Measurements from ENCODE around the gene DCP1B.

The DCP1B gene

GRCh38 chr12:2004113-2004929 is at the start of gene DCP1B:
Gene DCP1B (minus strand): TSS chr12:2004457. CDS start chr12:2004431, 26 bp downstream.
- CTCF ChIA-PET, result interaction anchor here (1.3 to 1.5 kb wide), 3 partner anchors 11 to 32 kb away, joined by 3 to 5 read pairs (median 3); no protein-coding TSS in a partner anchor

GRCh38 chr12:2053691-2054090 is 49.4 kb upstream of the DCP1B start:
- ChIA-PET POLR2A (no interaction called here), CTCF (no interaction called here)
- no peak for TF ChIP-seq CTCF (IDR thresholded peaks at IDR 0.05; ENCODE audit: control extremely low read depth, extremely low read depth, low read depth, missing control alignments)
- DNase-seq (ENCODE audit: extremely low spot score), result no peak

More at GRCh38 chr12:2004113-2004929, at the start of gene DCP1B:
- no peak for TF ChIP-seq CTCF (IDR thresholded peaks at IDR 0.05; ENCODE audit: control extremely low read depth, extremely low read depth, low read depth, missing control alignments)
- POLR2A ChIA-PET, result no interaction called here
- DNase-seq (ENCODE audit: extremely low spot score), result peak; percentile 94

- peak; percentile 35 for DNase-seq (ENCODE audit: extremely low spot score)
- POLR2A ChIA-PET, result no interaction called here
- TF ChIP-seq CTCF (IDR thresholded peaks at IDR 0.05; ENCODE audit: control extremely low read depth, extremely low read depth, low read depth, missing control alignments), result no peak
- CTCF ChIA-PET, result no interaction called here
Measured at GRCh38 chr12:2052826-2053678, 48.8 kb upstream of the DCP1B start, which contains the start of gene CACNA1C. Gene CACNA1C (plus strand): TSS chr12:2052987. CDS start chr12:2053563, 576 bp downstream.

- CTCF ChIA-PET, result no interaction called here
Measured at GRCh38 chr12:2051700-2052621, 47.7 kb upstream of the DCP1B start.

GRCh38 chr12:2049604-2050540 is 45.6 kb upstream of the DCP1B start:
- no peak for TF ChIP-seq CTCF (IDR thresholded peaks at IDR 0.05; ENCODE audit: control extremely low read depth, extremely low read depth, low read depth, missing control alignments)
- CTCF ChIA-PET, result interaction anchor here (1.3 kb wide), 1 partner anchor 241 kb away, joined by 5 read pairs; no protein-coding TSS in a partner anchor
- POLR2A ChIA-PET, result no interaction called here
- no peak for DNase-seq (ENCODE audit: extremely low spot score)

More at GRCh38 chr12:2051700-2052621, 47.7 kb upstream of the DCP1B start:
- DNase-seq (ENCODE audit: extremely low spot score), result no peak
- no peak for TF ChIP-seq CTCF (IDR thresholded peaks at IDR 0.05; ENCODE audit: control extremely low read depth, extremely low read depth, low read depth, missing control alignments)
- POLR2A ChIA-PET, result no interaction called here

Data from GM10248 (cell line).